Measurements from ENCODE around the gene JTB. TPM values are rescaled to one million over a fixed set of nuclear protein-coding genes. Genes with fewer than 3 reads are reported as not detected.

The JTB gene
- total and polyA plus RNA-seq, 2 of the 4 experiments (the other 2 are of a cell fraction) = 123 to 138 TPM

DNA sequence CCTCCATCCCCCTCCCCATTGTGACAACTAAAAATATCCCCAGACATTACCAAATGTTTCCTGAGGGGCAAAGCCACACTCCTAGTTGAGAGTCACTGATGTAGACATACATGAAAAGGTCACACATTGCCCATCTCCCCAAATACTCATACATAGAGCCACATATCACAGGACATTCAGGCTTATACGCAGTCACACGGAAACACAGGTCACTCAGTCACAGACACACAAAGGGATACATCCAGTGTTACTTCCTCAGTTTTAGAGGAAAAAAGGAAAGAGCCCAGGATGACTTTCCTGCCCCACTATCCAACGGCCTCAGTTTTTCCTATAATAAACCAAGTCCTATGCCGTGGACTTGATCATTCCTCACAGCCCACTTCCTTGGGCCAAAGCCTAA is 16.1 kb downstream of the JTB start:
- no peak overlapping the region for H2BK20ac ChIP-seq (ENCODE audit: low read depth, low read length)
- H3K56ac ChIP-seq (ENCODE audit: extremely low read depth, insufficient read depth, low read length) = no peak overlapping the region
- in situ Hi-C loops (cut with MboI; ENCODE audit: low sequenced_read_pairs) = loop anchor here (25.0 kb wide), 1 partner anchor 424 kb away; the partner anchor contains the start of genes S100A3, S100A4, S100A5 and S100A6
- H3K4ac ChIP-seq (ENCODE audit: low read depth, low read length) = 0 out of 2 replicates have a peak overlapping the region, but pooled peaks have one; percentile 36
- no peak overlapping the region for H4K5ac ChIP-seq (ENCODE audit: low read depth, low read length)
- no peak overlapping the region for H3K4me3 ChIP-seq (ENCODE audit: insufficient read depth, low read depth, low read length)
- intact Hi-C loops (cut with micrococcal nuclease) = no loop called here
- TF ChIP-seq MAFK (IDR thresholded peaks at IDR 0.05; ENCODE audit: low read depth, low read length) (no peak), NFE2L2 (IDR thresholded peaks at IDR 0.05; ENCODE audit: low read depth, low read length) (no peak)
- no peak overlapping the region for H3K18ac ChIP-seq (ENCODE audit: low read depth, low read length)
- CTCF ChIA-PET = no interaction called here
- peaks cover 13% of the 10 kb centered on the region; the same call in 1 of the 2 replicates for H3K36me3 ChIP-seq (ENCODE audit: control insufficient read depth, insufficient read depth, low read length)
- no peak overlapping the region for H2BK120ac ChIP-seq (ENCODE audit: low read depth, low read length)
- H3K27me3 ChIP-seq (ENCODE audit: control insufficient read depth, insufficient read depth, low read length) = no peaks in the 10 kb centered on the region
- H3K23ac ChIP-seq (ENCODE audit: low read depth, low read length) = peak overlapping the region; percentile 98; the same call in 1 of the 2 replicates
- peaks cover 22% of the 10 kb centered on the region for H4K20me1 ChIP-seq (ENCODE audit: insufficient read depth, low read length)
- dilution Hi-C loops (cut with HindIII; ENCODE audit: low sequenced_read_pairs, unreplicated experiment) = no loop called here
- POLR2A ChIA-PET (ENCODE audit: unreplicated experiment) = no interaction called here
- peak overlapping the region; percentile 97; the same call in 1 of the 2 replicates for H3K14ac ChIP-seq (replicated peaks; ENCODE audit: low read depth, low read length)
- no CpG with 5 or more reads among the region's 4 CpGs for WGBS, 2 experiments (ENCODE audit: extremely low coverage in 2 of 2, insufficient read length in 1 of 2)
- H2AK5ac ChIP-seq (ENCODE audit: low read depth, low read length) = no peak overlapping the region
- peaks cover 9 to 70% of the 10 kb centered on the region in 2 experiments for H3K79me1 ChIP-seq (ENCODE audit: low read depth in 1 of 2, low read length in 2 of 2)
- no peak overlapping the region for H2BK5ac ChIP-seq (ENCODE audit: low read depth, low read length, poor library complexity, severe bottlenecking)
- H2BK15ac ChIP-seq (ENCODE audit: low read depth, low read length) = no peak overlapping the region
- H2AK9ac ChIP-seq (replicated peaks; ENCODE audit: low read depth, low read length, poor library complexity) = peak overlapping the region; percentile 88
- H3K9me1 ChIP-seq (ENCODE audit: insufficient read depth, low read length) = peaks cover 20% of the 10 kb centered on the region
- no peak overlapping the region for H3K27ac ChIP-seq (ENCODE audit: insufficient read depth, low read length)
- no TSS peak for BruUV-seq (replicated peaks)
- H4K8ac ChIP-seq (ENCODE audit: low read depth in 2 of 2, low read length in 2 of 2) = no peak overlapping the region
- H3K9me3 ChIP-seq (ENCODE audit: control insufficient read depth, insufficient read depth, low read length) = no peaks in the 10 kb centered on the region
- peak overlapping the region; percentile 92; the same call in 1 of the 2 replicates for H3K4me2 ChIP-seq (ENCODE audit: low read depth, low read length)
- no peak overlapping the region for H2AFZ ChIP-seq (replicated peaks; ENCODE audit: low read length, poor library complexity)
- peaks cover 13% of the 10 kb centered on the region for H3K4me1 ChIP-seq (ENCODE audit: control insufficient read depth, insufficient read depth, low read length)
- no peak overlapping the region for H4K91ac ChIP-seq (ENCODE audit: insufficient read depth, low read depth, low read length)
- ATAC-seq (ENCODE audit: low read depth) (no peak), DNase-seq (no peak)
- H3K9ac ChIP-seq (ENCODE audit: low read depth, low read length) = peak overlapping the region; percentile 92; the same call in 1 of the 2 replicates
